Adrenal gland (tissue), 5 donors: ENCODE data around the gene EPB41L2.

Source experiments
- POLR2A ChIP-seq, 2 donors: fragments of 450-650 bp; IDR thresholded peaks; one replicate each; pipeline ENCODE4 v1.6.1; 2017; ENCODE audit warnings: antibody characterized with exemption in 2 of 2, mild to moderate bottlenecking in 2 of 2, moderate library complexity in 1 of 2
- TF ChIP-seq, protein P1 (sequence below), 6 experiments: fragments of 450-650 bp in 4 of 6; fragments of 200-600 bp in 2 of 6; sonication (generic) in 1 of 6; IDR thresholded peaks; 1 replicate in 5 of 6; 2 replicates in 1 of 6; pipeline versions ENCODE4 v1.5.1 to v1.8.0; 2016 to 2021; ENCODE audit warnings: antibody characterized with exemption in 6 of 6, mild to moderate bottlenecking in 2 of 6, moderate library complexity in 1 of 6
- donor health status: DM: no; HTN: no; CAD: no.

DNA sequence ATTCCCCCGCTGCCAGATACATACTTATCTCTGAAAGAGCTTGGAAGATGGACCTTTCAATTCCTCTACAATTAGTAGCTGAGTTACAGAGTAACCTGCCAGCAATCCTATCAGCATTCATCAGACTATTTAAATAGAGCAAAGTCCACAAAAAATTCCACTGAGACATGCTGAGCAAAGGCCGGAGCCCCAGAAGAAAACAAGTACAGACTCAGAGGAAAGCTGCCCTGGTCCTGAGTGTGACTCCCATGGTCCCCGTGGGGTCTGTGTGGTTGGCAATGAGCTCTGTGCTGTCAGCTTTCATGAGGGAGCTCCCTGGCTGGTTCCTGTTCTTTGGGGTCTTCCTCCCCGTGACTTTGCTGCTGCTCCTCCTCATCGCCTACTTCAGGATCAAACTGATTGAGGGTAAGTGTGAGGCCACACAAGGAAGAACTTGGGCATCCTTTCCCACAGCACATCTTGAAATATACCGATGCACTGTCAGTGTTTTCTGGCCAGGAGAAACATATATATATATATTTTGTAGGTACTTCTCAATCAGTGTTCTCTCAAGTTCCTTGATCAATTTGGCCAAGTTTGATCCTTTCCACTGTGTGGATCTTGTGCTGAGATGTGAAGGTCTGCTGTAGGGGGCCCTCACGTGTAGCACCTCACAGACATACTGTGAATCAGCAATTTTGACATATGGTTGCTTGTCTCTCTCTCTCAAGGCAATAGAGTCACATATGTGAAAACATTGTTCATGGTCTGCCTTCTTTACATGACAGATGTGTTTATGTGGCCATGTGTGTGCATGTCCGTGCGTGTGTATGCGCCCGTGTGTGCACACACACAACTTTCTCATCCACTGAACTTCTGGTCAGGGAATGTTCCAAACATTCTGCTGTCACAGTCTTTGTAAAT, 235.5 kb downstream of the EPB41L2 start, which contains the start of gene SMLR1:
- TF ChIP-seq, protein P1, sequence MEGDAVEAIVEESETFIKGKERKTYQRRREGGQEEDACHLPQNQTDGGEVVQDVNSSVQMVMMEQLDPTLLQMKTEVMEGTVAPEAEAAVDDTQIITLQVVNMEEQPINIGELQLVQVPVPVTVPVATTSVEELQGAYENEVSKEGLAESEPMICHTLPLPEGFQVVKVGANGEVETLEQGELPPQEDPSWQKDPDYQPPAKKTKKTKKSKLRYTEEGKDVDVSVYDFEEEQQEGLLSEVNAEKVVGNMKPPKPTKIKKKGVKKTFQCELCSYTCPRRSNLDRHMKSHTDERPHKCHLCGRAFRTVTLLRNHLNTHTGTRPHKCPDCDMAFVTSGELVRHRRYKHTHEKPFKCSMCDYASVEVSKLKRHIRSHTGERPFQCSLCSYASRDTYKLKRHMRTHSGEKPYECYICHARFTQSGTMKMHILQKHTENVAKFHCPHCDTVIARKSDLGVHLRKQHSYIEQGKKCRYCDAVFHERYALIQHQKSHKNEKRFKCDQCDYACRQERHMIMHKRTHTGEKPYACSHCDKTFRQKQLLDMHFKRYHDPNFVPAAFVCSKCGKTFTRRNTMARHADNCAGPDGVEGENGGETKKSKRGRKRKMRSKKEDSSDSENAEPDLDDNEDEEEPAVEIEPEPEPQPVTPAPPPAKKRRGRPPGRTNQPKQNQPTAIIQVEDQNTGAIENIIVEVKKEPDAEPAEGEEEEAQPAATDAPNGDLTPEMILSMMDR (IDR thresholded peaks at IDR 0.05): no peak
- TF ChIP-seq POLR2A (IDR thresholded peaks at IDR 0.05): no peak
